H1 (cell line): Measurements from ENCODE around the gene KLF6. TPM values are rescaled to one million over a fixed set of nuclear protein-coding genes. Genes with fewer than 3 reads are reported as not detected.

ENCODE experiments used
- CTCF ChIA-PET: fragments of 300-600 bp; sonication (Branson Sonifier 250); formaldehyde crosslinking; loops from one replicate; lab custom pipeline; 2021; ENCODE audit not compliant: partially characterized antibody; lab: Charles Lee
- POLR2A ChIA-PET: fragments of 300-600 bp; sonication (Branson Sonifier 250); formaldehyde crosslinking; loops from one replicate; lab custom pipeline; 2021; ENCODE audit warnings: inconsistent platforms; ENCODE audit not compliant: partially characterized antibody; lab: Charles Lee
- DNase-seq, 2 experiments: peaks; one replicate each; pipeline versions ENCODE4 v3.0.0 to v3.0.0-alpha.2; 2010 to 2022; ENCODE audit warnings: low spot score in 2 of 2, low read depth in 1 of 2, mixed read lengths in 1 of 2
- FAIRE-seq: peaks from 2 replicates; lab custom pipeline; 2011; peaks lifted over from hg19 to GRCh38; lab: Jason Lieb, UNC
- H2AFZ ChIP-seq: 2 replicates; pipeline ENCODE4 v1.8.1; 2012; ENCODE audit warnings: low read length, inconsistent platforms
- H2AK5ac ChIP-seq: 2 replicates; pipeline ENCODE4 v1.6.1; 2013; ENCODE audit warnings: low read depth, low read length
- H2BK120ac ChIP-seq: replicated peaks from 2 replicates; pipeline ENCODE3; 2013; ENCODE audit warnings: low read depth, low read length, inconsistent platforms
- H2BK12ac ChIP-seq: 2 replicates; pipeline ENCODE4 v1.6.1; 2013; ENCODE audit warnings: low read depth, low read length
- H2BK15ac ChIP-seq: 2 replicates; pipeline ENCODE4 v1.6.1; 2013; ENCODE audit warnings: low read length
- H2BK20ac ChIP-seq: 2 replicates; pipeline ENCODE4 v1.6.1; 2013; ENCODE audit warnings: low read length
- H2BK5ac ChIP-seq: 2 replicates; pipeline ENCODE4 v1.6.1; 2013; ENCODE audit warnings: low read depth, low read length
- H3K14ac ChIP-seq: 2 replicates; pipeline ENCODE4 v1.6.1; 2013; ENCODE audit warnings: inconsistent platforms; ENCODE audit not compliant: insufficient read length
- H3K18ac ChIP-seq: 2 replicates; pipeline ENCODE4 v1.6.1; 2013; ENCODE audit warnings: low read length; ENCODE audit errors: extremely low read depth
- H3K23ac ChIP-seq: 2 replicates; pipeline ENCODE4 v1.6.1; 2013; ENCODE audit warnings: inconsistent platforms; ENCODE audit not compliant: insufficient read length
- H3K23me2 ChIP-seq: 2 replicates; pipeline ENCODE4 v1.6.1; 2013; ENCODE audit warnings: low read depth, low read length
- H3K27ac ChIP-seq: 2 replicates; pipeline ENCODE4 v1.6.1; 2011; ENCODE audit warnings: low read depth, low read length, inconsistent platforms
- H3K27me3 ChIP-seq, 4 experiments: replicated peaks in 1 of 4; 1 replicate in 1 of 4; 2 replicates in 3 of 4; pipeline versions ENCODE4 v1.6.1 to v1.8.1; 2011 to 2013; ENCODE audit warnings: low read length in 3 of 4, mild to moderate bottlenecking in 3 of 4, inconsistent platforms in 2 of 4, mixed read lengths in 2 of 4, moderate library complexity in 1 of 4; ENCODE audit not compliant: control insufficient read depth in 3 of 4, insufficient read depth in 3 of 4; ENCODE audit errors: extremely low read depth in 1 of 4
- H3K36me3 ChIP-seq, 4 experiments: 2 replicates each; pipeline versions ENCODE4 v1.6.1 to v1.8.1; 2011 to 2013; ENCODE audit warnings: mild to moderate bottlenecking in 4 of 4, low read length in 3 of 4, moderate library complexity in 2 of 4, control low read depth in 1 of 4, inconsistent platforms in 1 of 4; ENCODE audit not compliant: insufficient read depth in 4 of 4, control insufficient read depth in 2 of 4
- H3K4ac ChIP-seq: replicated peaks from 2 replicates; pipeline ENCODE3; 2013; ENCODE audit warnings: low read length, low read depth, mixed read lengths, inconsistent platforms; ENCODE audit not compliant: insufficient read length
- H3K4me1 ChIP-seq, 4 experiments: replicated peaks in 1 of 4; 1 replicate in 1 of 4; 2 replicates in 3 of 4; pipeline versions ENCODE4 v1.6.1 to v1.8.1; 2011 to 2013; ENCODE audit warnings: low read length in 3 of 4, inconsistent platforms in 2 of 4, mixed read lengths in 1 of 4; ENCODE audit not compliant: insufficient read depth in 4 of 4, control insufficient read depth in 3 of 4
- H3K4me2 ChIP-seq, 2 experiments: 2 replicates each; pipeline versions ENCODE4 v1.6.1 to v1.8.1; 2011 to 2013; ENCODE audit warnings: low read depth in 2 of 2, low read length in 2 of 2, control low read depth in 1 of 2, inconsistent platforms in 1 of 2, mild to moderate bottlenecking in 1 of 2; ENCODE audit not compliant: insufficient read depth in 1 of 2
- H3K4me3 ChIP-seq, 4 experiments: fragments of 200-600, 300-600 bp in 1 of 4; sonication (generic), shearing (Covaris generic), sonication (Bioruptor Twin) in 1 of 4; 2 replicates each; pipeline versions ENCODE4 v1.5.1 to v1.8.1; 2011 to 2016; ENCODE audit warnings: low read length in 4 of 4, low read depth in 3 of 4, control low read depth in 2 of 4, inconsistent platforms in 2 of 4, mild to moderate bottlenecking in 2 of 4, mixed read lengths in 1 of 4, moderate library complexity in 1 of 4; ENCODE audit not compliant: insufficient read depth in 2 of 4; ENCODE audit errors: extremely low read depth in 1 of 4
- H3K56ac ChIP-seq: replicated peaks from 2 replicates; pipeline ENCODE3; 2013; ENCODE audit warnings: low read depth, mild to moderate bottlenecking, mixed read lengths, low read length, inconsistent platforms; ENCODE audit not compliant: insufficient read length
- H3K79me1 ChIP-seq: 2 replicates; pipeline ENCODE4 v1.6.1; 2013; ENCODE audit warnings: low read depth, low read length, control low read depth
- H3K79me2 ChIP-seq, 2 experiments: 2 replicates each; pipeline versions ENCODE4 v1.6.1 to v1.8.1; 2012 to 2013; ENCODE audit warnings: low read length in 2 of 2, mild to moderate bottlenecking in 2 of 2, inconsistent platforms in 1 of 2; ENCODE audit not compliant: insufficient read depth in 2 of 2, control insufficient read depth in 1 of 2
- H3K9ac ChIP-seq, 4 experiments: replicated peaks in 1 of 4; 1 replicate in 1 of 4; 2 replicates in 3 of 4; pipeline versions ENCODE4 v1.6.1 to v1.8.1; 2011 to 2013; ENCODE audit warnings: low read depth in 3 of 4, low read length in 3 of 4, control low read depth in 2 of 4, mild to moderate bottlenecking in 2 of 4, moderate library complexity in 2 of 4, inconsistent platforms in 1 of 4; ENCODE audit errors: extremely low read depth in 1 of 4
- H3K9me3 ChIP-seq, 2 experiments: 2 replicates each; pipeline versions ENCODE4 v1.6.1 to v1.8.1; 2012 to 2013; ENCODE audit warnings: mild to moderate bottlenecking in 2 of 2, moderate library complexity in 2 of 2, control low read depth in 1 of 2, inconsistent platforms in 1 of 2, low read depth in 1 of 2, low read length in 1 of 2, mixed read lengths in 1 of 2; ENCODE audit not compliant: insufficient read depth in 2 of 2
- H4K20me1 ChIP-seq, 2 experiments: replicated peaks in 1 of 2; 2 replicates each; pipeline versions ENCODE3 to v1.8.1; 2011 to 2013; ENCODE audit warnings: inconsistent platforms in 2 of 2, low read length in 2 of 2, mild to moderate bottlenecking in 1 of 2; ENCODE audit not compliant: insufficient read depth in 2 of 2, control insufficient read depth in 1 of 2
- H4K5ac ChIP-seq: 2 replicates; pipeline ENCODE4 v1.6.1; 2013; ENCODE audit warnings: low read length, low read depth, mixed read lengths, inconsistent platforms; ENCODE audit not compliant: insufficient read length
- H4K8ac ChIP-seq: 2 replicates; pipeline ENCODE4 v1.8.0; 2013; ENCODE audit warnings: mild to moderate bottlenecking, moderate library complexity, low read length, inconsistent platforms; ENCODE audit not compliant: insufficient read depth; ENCODE audit errors: extremely low read depth
- H4K91ac ChIP-seq: replicated peaks from 2 replicates; pipeline ENCODE3; 2013; ENCODE audit warnings: low read length, mixed read lengths, inconsistent platforms; ENCODE audit not compliant: insufficient read length
- KDM5A ChIP-seq: fragments of 200-600 bp; IDR thresholded peaks from 2 replicates; pipeline ENCODE4 v1.7.1; 2012; ENCODE audit warnings: mild to moderate bottlenecking, low read length, inconsistent platforms, mixed read lengths
- WGBS, 2 experiments: shearing (Covaris generic) in 1 of 2; methylation state at CpG; one replicate each; pipeline versions ENCODE4 v1.1.6 to v1.1.7; 2013 to 2015; ENCODE audit warnings: low lambda C conversion rate in 2 of 2, mixed read lengths in 2 of 2, inconsistent platforms in 1 of 2, low coverage in 1 of 2, missing lambda C conversion rate in 1 of 2; ENCODE audit not compliant: insufficient replicate concordance in 2 of 2, insufficient coverage in 1 of 2, insufficient read length in 1 of 2; ENCODE audit errors: extremely low coverage in 1 of 2, missing lambda C conversion rate in 1 of 2; 5-methylcytosine and 5-hydroxymethylcytosine counted together
- polyA plus RNA-seq, 7 experiments: library from polyadenylated mRNA; depleted of rRNA in 3 of 7; stranded (reverse) in 5 of 7; unstranded in 2 of 7; fragments of >200 nt in 5 of 7; fragments of 200-250 nt in 2 of 7; gene quantifications; 1 replicate in 5 of 7; 2 replicates in 1 of 7; 4 replicates in 1 of 7; pipeline versions ENCODE4 v1.2.1 to v1.2.3, GENCODE V29; 2011 to 2013; ENCODE audit warnings: missing spikeins in 2 of 7, mixed read lengths in 2 of 7
- total RNA-seq: library from RNA; stranded (reverse); fragmentation: NEBNext Ultra II Directional; extraction: Animal tissue kit (Norgen Biotek cat#: 25700); gene quantifications from 2 replicates; pipeline ENCODE4 v1.2.1, GENCODE V29; 2021

The KLF6 gene
- total and polyA plus RNA-seq, 2 of the 8 experiments (the other 6 are each of a cell fraction or from before 2014, with no cell fraction given) = 5.7 to 19.5 TPM

GRCh38 chr10:3769556-3769955, 15.5 kb downstream of the KLF6 start:
- Histone ChIP-seq H2BK120ac (no peak overlapping the region), H2AFZ (no peak overlapping the region), H3K56ac (no peak overlapping the region), H4K91ac (no peak overlapping the region), H2BK5ac (no peak overlapping the region), H3K27me3 (no peaks in the 10 kb centered on the region), H3K9me3 (no peaks in the 10 kb centered on the region), H3K79me1 (no peaks in the 10 kb centered on the region), H3K36me3 (no peaks in the 10 kb centered on the region), H3K4me1 (peaks cover 1 to 10% (median 4%) of the 10 kb centered on the region in 4 experiments; a peak in 4 of 7 replicates), H4K20me1 (no peaks in the 10 kb centered on the region), H3K18ac (no peak overlapping the region), H2AK5ac (no peak overlapping the region), H4K5ac (no peak overlapping the region), H3K14ac (no peak overlapping the region), H4K8ac (no peak overlapping the region), H3K79me2 (no peaks in the 10 kb centered on the region), H3K9ac (no peak overlapping the region), H2BK12ac (no peak overlapping the region), H3K23me2 (no peaks in the 10 kb centered on the region), H3K4me3 (no peak overlapping the region), H3K4ac (no peak overlapping the region), H2BK20ac (no peak overlapping the region), H3K4me2 (no peak overlapping the region), H3K23ac (no peak overlapping the region), H3K27ac (no peak overlapping the region), H2BK15ac (no peak overlapping the region)
- no peak for TF ChIP-seq KDM5A
- ChIA-PET POLR2A (interaction anchor here (1.6 kb wide), 1 partner anchor 16 kb away, joined by 5 read pairs; the partner anchor contains the start of gene KLF6), CTCF (interaction anchor here (0.7 to 0.8 kb wide), 2 partner anchors 7 to 544 kb away, joined by 3 to 7 read pairs; no protein-coding TSS in a partner anchor)
- DNase-seq (no peak), FAIRE-seq (no peak)
- 95% methylated on average over 4 of the region's 4 CpGs; no CpG with 5 or more reads in 1 of the 2 experiments for WGBS, 2 experiments
